Mucosa of gallbladder (tissue), 1 donor: Measurements from ENCODE around the gene HSPA4. TPM values are rescaled to one million over a fixed set of nuclear protein-coding genes. Genes with fewer than 3 reads are reported as not detected.
"Not testable (repeated sequence)": the region's sequence is repeated elsewhere in the genome, so short reads cannot be mapped to it uniquely, and the experiment has no call there.

Experiments
- DNase-seq: peaks from one replicate; pipeline ENCODE4 v3.0.0-alpha.2; 2020; ENCODE audit warnings: low spot score
- total RNA-seq: library from RNA; stranded (reverse); gene quantifications from one replicate; pipeline ENCODE4 v1.2.1, GENCODE V29; 2021
- donor health status: DM: no; HTN: no; CAD: no.

Gene HSPA4
- total RNA-seq, 1 donor from 2014 or later: 91.0 TPM

DNA sequence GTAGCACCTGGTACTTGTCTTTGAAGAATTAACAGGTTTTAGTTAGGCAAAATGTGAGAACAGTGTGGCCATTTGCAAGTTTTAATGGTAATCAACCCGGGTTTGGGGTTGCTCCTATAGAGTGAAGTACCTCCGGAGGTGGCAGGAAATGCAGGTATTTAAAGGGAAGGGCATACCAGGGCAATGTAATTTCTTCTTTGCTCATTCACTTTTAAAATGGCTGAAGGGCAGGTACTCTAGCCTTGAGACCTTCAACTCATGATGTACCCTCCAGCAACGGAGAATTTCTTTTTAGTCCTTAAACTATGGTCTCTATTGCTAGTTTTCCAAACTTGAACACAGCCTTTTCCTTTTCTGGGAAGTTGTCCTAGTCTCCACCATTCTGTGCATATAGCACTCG is 1.3 kb upstream of the HSPA4 start:
- no peak for DNase-seq

DNA sequence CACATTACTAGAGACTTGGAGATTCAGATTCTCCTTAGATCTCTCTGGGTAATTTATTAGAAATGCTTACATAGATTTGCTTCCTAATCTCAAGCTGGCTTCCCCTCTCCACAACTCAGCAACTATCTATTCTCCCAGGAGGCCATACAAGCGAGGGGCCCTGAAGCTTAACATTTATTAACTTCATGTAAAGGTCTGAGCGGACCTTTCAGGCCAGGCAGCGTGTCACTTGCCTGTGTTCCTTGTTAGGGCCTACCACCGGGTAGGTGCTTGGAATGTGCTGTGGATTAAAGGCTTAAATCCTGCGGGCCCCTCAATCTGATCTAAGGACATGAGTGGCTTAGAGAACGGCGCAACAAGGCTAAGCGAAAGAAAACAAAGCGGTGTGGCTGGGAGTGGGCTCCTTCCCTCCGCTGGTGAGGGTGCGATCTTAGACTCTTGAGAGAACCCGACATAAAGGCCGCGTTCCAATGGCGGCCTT is 712 bp upstream of the HSPA4 start:
- peak; percentile 15 for DNase-seq

- peak; percentile 67 for DNase-seq
These were observed 733 bp downstream of the HSPA4 start for GRCh38 chr5:133052317-133053175.

- no peak for DNase-seq
These were observed 1.6 kb downstream of the HSPA4 start for GRCh38 chr5:133053448-133053847.

GRCh38 chr5:133054697-133055471 is 3.1 kb downstream of the HSPA4 start:
- DNase-seq: no peak

DNA sequence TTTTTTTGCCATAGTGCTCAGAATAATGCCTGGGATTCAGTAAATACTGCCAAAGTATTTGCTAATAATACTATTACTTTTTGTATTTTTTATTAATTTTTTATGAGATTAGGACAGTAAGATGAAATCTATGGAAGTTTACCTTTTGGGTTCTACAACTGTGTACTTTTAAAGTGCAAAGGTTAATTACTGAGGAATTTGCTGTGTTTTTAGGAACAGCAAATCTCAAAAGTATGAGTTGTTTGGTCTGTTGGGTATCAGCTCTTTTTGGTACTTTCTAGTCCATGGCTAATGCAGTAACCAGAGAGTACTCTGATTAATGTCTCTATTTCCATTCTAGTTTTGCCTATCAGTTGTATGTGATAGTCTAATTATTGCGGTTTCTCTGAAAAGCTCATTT is 5.1 kb downstream of the HSPA4 start:
- DNase-seq: no peak

GRCh38 chr5:133059621-133060020 is 7.8 kb downstream of the HSPA4 start:
- DNase-seq: no peak

- DNase-seq: no peak
These were observed 10.5 kb downstream of the HSPA4 start for GRCh38 chr5:133062276-133062675.

- no peak for DNase-seq
These were observed 12.2 kb downstream of the HSPA4 start for GRCh38 chr5:133063965-133064364.

GRCh38 chr5:133065471-133065870 is 13.7 kb downstream of the HSPA4 start:
- no peak for DNase-seq

GRCh38 chr5:133066045-133066444 is 14.2 kb downstream of the HSPA4 start:
- DNase-seq: no peak

DNA sequence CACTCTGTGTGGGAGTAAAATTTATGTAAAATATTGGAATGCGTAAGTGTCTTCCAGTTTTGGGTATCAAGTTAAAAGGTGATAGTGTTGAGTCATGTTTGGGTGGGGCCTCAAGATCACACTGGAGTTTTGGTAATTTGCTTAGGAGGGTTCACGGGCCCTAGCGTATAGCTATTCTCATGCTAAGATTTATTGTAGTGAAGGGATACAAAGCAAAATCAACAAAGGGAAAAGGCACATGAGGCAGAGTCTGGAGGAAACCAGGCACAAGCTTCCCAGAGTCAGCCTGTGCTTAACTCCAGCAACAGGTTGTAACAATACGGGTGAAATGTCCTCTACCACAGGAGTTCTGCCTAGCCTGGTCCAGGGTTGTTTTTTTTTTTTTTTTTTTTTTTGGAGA is 20.2 kb downstream of the HSPA4 start:
- DNase-seq: no peak

DNA sequence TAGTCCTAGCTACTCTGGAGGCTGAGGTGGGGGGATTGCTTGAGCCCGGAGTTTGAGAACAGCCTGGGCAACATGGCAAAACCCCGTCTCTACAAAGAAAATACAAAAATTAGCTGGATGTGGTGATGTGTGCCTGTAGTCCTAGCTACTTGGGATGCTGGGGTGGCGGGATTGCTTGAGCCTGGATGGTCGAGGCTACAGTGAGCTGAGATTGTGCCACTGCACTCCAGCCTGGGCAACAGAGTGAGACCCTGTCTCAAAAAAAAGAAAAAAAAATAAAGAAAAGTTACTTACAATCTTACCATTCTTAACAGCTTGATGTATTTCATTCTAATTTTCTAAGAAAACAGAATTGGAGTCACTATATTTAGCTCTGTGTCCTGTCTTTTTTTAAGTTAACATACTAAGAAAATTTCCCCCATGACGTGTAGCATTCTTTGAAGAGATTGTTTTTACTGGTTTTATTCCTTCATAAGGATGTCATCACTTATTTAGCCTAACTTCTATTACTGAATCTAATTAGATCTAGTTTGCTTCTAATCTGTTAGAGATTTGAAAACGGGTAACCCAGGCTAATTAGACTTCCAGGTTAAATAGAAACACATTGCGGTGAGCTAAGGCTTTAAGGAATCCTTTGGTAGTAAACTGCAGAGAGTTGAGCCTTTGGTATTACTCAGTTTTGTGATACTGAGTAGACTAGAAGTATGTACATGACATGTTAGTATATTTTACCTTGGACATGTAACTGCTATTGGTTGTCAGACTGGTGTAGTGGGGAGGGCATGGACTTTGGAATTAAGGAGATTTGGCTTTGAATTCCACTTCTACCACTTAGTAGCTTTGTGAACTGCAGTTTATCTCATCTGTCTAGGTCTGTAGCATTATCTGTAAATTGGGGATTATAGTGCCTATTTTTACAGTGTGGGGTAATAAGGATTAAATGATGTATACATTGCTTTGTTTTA is 24.0 kb downstream of the HSPA4 start:
- DNase-seq: no peak

DNA sequence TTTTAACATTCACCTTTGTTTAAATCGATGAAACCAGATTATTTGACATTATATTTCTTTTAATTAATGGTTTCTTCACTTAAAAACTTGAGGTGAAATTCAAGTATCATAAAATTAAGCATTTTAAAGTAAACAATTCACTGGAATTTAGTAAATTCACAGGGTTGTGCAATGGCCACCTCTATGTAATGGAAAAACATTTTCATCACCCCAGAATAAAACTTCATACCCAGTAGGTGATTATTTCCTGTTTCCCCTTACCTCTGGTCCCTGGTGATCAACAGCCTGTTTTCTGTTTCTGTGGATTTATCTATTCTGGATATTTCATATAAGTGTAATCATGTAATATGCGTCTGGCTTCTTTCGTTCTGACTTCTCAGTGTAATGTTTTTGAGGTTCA is 27.2 kb downstream of the HSPA4 start:
- no peak for DNase-seq

DNA sequence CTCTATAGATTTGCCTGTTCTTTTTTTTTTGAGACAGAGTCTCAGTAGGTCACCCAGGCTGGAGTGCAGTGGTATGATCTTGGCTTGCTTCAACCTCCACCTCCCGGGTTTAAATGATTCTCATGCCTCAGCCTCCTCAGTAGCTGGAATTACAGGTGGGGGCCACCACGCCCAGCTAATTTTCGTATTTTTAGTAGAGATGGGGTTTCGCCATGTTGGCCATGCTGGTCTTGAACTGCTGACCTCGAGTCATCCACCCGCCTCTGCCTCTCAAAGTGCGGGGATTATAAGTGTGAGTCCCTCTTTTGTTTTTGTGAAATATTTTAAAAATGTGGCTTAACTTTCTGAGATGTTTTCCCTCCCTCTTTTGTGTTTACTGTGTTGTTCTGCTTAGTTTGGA is 29.2 kb downstream of the HSPA4 start:
- no peak for DNase-seq

DNA sequence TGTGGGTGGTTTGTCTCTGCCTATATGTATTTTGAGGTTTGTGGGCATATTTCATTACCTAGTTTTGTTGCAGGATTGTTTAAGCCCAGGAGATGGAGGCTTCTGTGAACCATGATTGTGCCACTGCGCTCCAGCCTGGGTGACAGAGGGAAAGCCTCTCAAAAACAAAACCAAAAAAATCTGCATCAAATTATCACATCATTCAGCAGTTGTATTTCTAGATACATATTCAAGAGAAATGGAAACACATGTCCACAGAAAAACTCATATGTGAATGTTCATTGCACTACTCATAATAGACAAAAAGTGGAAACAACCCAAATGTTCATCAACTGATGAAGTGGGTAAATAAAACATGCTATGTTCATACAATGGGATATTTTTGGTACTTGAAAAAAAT is 29.9 kb downstream of the HSPA4 start:
- DNase-seq: no peak

DNA sequence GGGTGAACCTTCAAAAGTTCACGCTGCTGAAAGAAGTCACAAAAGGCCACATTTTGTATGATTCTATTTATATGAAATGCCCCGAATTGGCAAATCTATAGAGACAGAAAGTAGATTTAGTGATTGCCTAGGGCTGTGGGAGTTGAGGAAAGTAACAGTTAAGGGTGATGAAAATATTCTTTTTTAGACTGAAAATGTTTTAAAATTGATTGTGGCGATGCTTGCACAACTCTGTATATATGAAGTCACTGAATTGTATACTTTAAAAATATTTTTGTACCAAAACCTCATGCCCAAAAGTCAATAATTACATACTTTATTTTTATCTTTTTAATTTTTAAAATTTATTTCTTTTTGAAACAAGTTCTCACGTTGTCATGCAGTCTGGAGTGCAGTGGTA is 30.3 kb downstream of the HSPA4 start:
- DNase-seq: no peak

GRCh38 chr5:133083901-133084300 is 32.1 kb downstream of the HSPA4 start:
- DNase-seq: no peak

- DNase-seq: not testable (repeated sequence)
These were observed 33.4 kb downstream of the HSPA4 start for GRCh38 chr5:133085171-133085570.

GRCh38 chr5:133086366-133086875 is 34.6 kb downstream of the HSPA4 start:
- DNase-seq: no peak

GRCh38 chr5:133088064-133088463 is 36.3 kb downstream of the HSPA4 start:
- no peak for DNase-seq

DNA sequence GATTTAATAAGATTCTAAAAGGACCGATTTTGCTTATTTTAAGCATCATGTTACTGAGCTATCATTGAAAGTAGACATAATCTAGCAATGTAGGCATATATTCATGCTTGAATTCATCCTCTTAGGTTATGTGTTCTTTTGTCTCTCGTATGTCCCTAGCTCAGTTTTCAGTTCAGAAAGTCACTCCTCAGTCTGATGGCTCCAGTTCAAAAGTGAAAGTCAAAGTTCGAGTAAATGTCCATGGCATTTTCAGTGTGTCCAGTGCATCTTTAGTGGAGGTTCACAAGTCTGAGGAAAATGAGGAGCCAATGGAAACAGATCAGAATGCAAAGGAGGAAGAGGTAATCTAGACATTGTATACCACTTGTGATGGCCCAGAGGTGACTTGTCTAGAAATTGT is 39.2 kb downstream of the HSPA4 start:
- no peak for DNase-seq
